GM19467 (cell line): ENCODE measurements around the gene KIF21A.

ENCODE experiments used
- ATAC-seq: cut with Tn5 transposase; IDR thresholded peaks from one replicate; pipeline ENCODE4 v1.9.1; 2021; ENCODE audit warnings: mild to moderate bottlenecking, moderate library complexity; ENCODE audit not compliant: unreplicated experiment

KIF21A gene

GRCh38 chr12:39278426-39278825, 164.5 kb downstream of the KIF21A start:
- ATAC-seq: no peak

GRCh38 chr12:39277416-39277815, 165.5 kb downstream of the KIF21A start:
- no peak for ATAC-seq

GRCh38 chr12:39275846-39276245, 167.1 kb downstream of the KIF21A start:
- no peak for ATAC-seq

GRCh38 chr12:39272871-39273655, 169.9 kb downstream of the KIF21A start:
- ATAC-seq: no peak

- ATAC-seq: no peak
Measured at GRCh38 chr12:39269492-39269891, 173.4 kb downstream of the KIF21A start.

GRCh38 chr12:39267886-39268285, 175.0 kb downstream of the KIF21A start:
- no peak for ATAC-seq

GRCh38 chr12:39252628-39253027, 190.3 kb downstream of the KIF21A start:
- ATAC-seq: no peak
